GM18951 (cell line): ENCODE measurements around the gene THRSP.
"Not testable (repeated sequence)": the region's sequence is repeated elsewhere in the genome, so short reads cannot be mapped to it uniquely, and the experiment has no call there.

Source experiments
- POLR2A ChIP-seq: IDR thresholded peaks from 4 replicates; pipeline ENCODE4 v1.6.1; 2011; ENCODE audit warnings: mild to moderate bottlenecking; ENCODE audit not compliant: insufficient read length, insufficient read depth; ENCODE audit errors: extremely low read depth
- in situ Hi-C: fragments of 300-500 bp; cut with MboI; formaldehyde crosslinking; loops from one replicate; pipeline ENCODE4 v1.12.0; 2022; ENCODE audit warnings: low sequenced_read_pairs, mixed read lengths, inconsistent platforms; ENCODE audit not compliant: unreplicated experiment

Gene THRSP

GRCh38 chr11:78044706-78045105, 19.0 kb upstream of the THRSP start:
- in situ Hi-C loops = no loop called here
- TF ChIP-seq POLR2A = no peak

- in situ Hi-C loops = no loop called here
- no peak for TF ChIP-seq POLR2A
Measured at GRCh38 chr11:78045851-78046485, 17.7 kb upstream of the THRSP start.

- TF ChIP-seq POLR2A = no peak
- in situ Hi-C loops = no loop called here
Measured at GRCh38 chr11:78046486-78046854, 17.2 kb upstream of the THRSP start.

- no peak for TF ChIP-seq POLR2A
- in situ Hi-C loops = no loop called here
Measured at GRCh38 chr11:78048561-78048960, 15.1 kb upstream of the THRSP start.

GRCh38 chr11:78049348-78049747, 14.3 kb upstream of the THRSP start:
- no peak for TF ChIP-seq POLR2A
- in situ Hi-C loops = no loop called here

GRCh38 chr11:78050964-78051831, 12.5 kb upstream of the THRSP start:
- in situ Hi-C loops = no loop called here
- TF ChIP-seq POLR2A = no peak

- in situ Hi-C loops = no loop called here
- no peak for TF ChIP-seq POLR2A
Measured at GRCh38 chr11:78054971-78055370, 8.7 kb upstream of the THRSP start.

GRCh38 chr11:78056093-78056492, 7.6 kb upstream of the THRSP start:
- in situ Hi-C loops = no loop called here
- no peak for TF ChIP-seq POLR2A

- in situ Hi-C loops = no loop called here
- TF ChIP-seq POLR2A = no peak
Measured at GRCh38 chr11:78057462-78058055, 6.1 kb upstream of the THRSP start.

- in situ Hi-C loops = not testable (repeated sequence)
Measured at GRCh38 chr11:78059749-78060328, 3.8 kb upstream of the THRSP start.

GRCh38 chr11:78060533-78060932, 3.1 kb upstream of the THRSP start:
- in situ Hi-C loops = no loop called here
- no peak for TF ChIP-seq POLR2A

GRCh38 chr11:78061088-78061920, 2.4 kb upstream of the THRSP start:
- no peak for TF ChIP-seq POLR2A
- in situ Hi-C loops = no loop called here

GRCh38 chr11:78061921-78062311, 1.7 kb upstream of the THRSP start:
- in situ Hi-C loops = no loop called here
- TF ChIP-seq POLR2A = no peak
